GM21786 (cell line): ENCODE measurements around the gene XIRP1.

Experiments used
- ATAC-seq: cut with Tn5 transposase; IDR thresholded peaks from one replicate; pipeline ENCODE4 v1.9.1; 2021; ENCODE audit not compliant: unreplicated experiment

The XIRP1 gene

GRCh38 chr3:39168156-39168780 is 24.1 kb downstream of the XIRP1 start:
- ATAC-seq, result no peak

DNA sequence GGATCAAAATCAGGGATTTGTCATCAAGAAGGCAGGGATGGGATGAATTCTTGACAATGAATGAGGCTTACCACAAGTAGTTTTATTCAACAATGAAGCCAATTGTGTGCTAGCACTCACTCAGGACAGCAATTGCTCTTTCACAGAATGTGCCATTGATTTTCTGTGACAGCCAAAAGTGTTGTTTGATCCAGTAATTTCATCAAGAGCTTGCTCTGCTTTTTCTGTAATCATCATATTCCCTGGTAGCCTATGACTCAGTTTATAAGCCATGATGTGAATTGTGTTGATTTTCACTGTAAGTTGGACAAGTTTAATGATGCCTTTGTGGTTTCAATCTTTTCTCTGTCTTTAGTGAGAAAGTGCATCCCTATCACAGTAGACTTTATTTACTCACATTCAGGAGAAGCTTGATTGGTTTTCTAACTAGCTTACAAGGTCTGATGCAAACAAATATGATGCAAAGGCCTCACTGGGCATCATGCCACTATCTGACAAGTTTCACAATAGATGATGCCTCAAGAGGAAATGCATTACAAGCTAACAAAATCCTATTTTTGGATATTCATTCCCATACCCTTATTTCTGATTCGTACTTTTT is 25.4 kb downstream of the XIRP1 start:
- ATAC-seq, result no peak

DNA sequence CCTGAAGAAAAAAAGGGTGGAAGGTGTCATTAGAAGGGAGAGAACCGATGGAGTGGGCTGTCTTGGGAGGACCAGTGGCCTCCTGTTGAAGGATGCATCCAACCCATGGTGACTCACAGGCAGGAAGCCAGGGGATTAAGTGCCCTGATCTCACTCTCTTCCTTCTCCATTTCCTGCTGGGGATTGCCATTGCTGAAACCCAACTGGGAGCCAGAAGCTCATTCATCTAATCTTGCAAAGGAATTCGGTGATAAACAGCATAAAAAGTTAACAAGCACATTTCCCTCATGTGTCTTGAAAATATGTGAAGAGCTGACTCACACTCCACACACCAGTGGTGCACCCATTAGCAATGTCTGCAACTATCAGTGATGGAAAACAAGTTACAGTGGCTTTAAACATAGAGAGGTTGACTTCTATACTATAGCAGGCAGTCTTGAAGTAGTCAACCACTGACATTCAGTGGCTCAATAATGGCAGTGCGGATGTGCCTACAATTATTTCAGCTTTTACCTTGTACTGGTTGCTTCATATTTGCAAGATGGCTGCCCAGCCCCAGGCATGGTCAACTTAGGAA is 26.2 kb downstream of the XIRP1 start:
- no peak for ATAC-seq

DNA sequence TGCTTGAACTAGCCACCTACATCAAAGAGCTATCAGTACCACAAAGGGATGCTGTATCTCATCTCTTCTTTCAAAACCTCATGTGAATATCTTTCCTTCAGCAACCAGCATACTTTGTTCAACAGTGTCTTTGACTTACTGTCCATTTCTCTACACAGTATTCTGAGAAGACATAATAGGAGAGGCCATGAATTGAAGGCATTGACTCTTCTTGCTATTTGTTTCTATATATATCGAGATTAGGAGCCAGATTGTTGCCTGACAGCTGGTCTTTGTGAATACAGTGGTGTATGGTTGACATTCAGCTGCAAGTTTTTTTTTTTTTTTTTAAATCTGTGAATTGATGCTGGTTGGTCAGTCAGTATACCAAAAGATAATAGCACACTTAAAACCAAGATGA is 26.9 kb downstream of the XIRP1 start:
- ATAC-seq, result no peak

- ATAC-seq, result no peak
Measured at GRCh38 chr3:39164414-39164813, 28.0 kb downstream of the XIRP1 start.

- ATAC-seq, result no peak
Measured at GRCh38 chr3:39158148-39158715, 34.2 kb downstream of the XIRP1 start.

DNA sequence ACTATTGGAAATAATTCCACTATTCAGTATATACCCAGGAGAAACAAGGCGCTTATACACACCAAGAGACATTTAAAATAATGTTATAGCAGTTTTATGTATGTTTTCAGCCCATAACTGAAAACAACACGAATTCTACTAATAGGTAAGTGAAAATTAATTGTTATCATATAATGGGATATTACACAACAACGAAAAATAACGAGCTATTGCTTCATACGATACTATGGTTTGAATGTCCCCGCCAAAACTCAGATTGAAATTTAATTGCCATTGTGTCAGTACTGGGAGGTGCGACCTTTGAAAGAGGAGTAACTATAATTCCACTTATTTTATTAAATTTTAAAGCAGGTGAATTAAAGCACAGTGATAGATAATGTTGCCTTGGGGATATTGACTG is 35.0 kb downstream of the XIRP1 start:
- ATAC-seq, result no peak

GRCh38 chr3:39156421-39156820 is 36.0 kb downstream of the XIRP1 start:
- ATAC-seq, result no peak

DNA sequence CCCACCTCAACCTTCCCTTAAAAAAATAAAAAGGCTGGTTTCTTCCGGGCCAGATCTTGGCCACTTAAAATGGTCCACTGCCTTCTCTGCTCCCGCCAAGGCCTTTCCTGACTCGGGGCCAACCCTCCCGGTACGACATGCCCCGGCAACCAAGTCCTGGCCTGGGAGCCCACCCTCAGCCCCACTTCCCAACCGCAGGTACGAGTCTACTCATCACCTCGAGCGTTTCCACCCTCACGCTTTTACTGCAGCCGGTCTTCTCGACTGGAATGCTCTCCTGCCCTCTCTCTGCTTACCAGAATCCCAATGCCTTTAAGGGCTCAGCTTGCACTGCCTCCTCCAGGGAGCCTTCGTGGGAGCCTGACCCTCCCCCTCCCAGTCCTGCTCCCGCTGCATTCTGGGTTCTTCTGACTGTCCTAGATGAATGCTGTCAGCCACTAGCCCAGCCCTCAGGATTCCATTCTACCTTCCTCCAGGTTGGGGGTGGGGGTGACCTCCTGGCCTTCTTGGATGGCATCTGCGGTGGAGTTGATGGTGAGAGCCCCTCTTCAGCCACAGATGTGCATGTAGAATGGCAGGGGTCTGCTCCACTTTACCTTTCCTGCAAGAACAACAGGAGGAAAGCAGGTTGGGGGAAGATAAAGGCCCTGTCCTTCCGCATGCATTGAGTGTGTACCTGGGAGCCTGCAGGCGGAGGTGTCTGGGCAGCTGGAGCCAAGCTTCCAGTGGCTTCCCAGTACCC is 37.9 kb downstream of the XIRP1 start:
- no peak for ATAC-seq

GRCh38 chr3:39153977-39154279 is 38.5 kb downstream of the XIRP1 start:
- no peak for ATAC-seq

DNA sequence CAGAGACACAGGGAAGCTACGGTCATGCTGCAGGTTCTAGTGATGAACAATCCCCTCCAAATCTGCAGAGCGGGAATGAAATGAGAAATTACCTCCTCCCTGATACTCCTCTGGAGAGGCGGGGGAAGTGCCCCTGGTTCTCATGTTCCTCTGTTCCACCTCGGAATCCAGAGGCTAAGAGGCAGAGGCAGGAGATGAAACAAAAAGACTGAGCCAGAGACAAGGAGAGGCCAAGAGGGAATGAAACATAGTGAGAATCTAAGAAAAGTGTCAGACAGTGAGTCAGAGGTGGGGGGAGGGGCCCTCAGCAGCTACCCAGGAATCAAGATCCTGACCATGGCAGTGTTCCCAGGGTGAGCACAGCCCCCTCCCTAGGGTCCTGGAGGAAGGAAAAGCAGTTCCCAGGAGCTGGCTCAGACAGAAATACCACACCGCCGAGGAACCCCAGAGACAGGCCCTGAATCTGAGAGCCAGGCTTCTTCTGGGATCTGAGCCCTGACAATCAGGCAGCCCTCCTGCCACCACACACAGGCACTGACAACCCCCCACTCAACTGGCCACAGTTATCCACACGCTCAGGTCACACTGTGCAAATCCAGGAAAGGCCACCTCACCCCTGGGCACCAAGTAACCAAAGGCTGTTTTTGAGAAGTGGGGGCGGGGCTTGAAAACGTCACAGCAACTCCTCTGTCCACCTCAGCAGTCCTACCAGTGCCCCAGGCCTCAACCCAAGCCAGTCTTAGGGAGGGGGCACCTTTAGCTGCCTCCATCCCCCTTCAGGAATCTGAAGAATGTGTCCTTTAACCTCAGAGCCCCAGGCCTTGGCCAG is 41.4 kb downstream of the XIRP1 start:
- ATAC-seq, result no peak

DNA sequence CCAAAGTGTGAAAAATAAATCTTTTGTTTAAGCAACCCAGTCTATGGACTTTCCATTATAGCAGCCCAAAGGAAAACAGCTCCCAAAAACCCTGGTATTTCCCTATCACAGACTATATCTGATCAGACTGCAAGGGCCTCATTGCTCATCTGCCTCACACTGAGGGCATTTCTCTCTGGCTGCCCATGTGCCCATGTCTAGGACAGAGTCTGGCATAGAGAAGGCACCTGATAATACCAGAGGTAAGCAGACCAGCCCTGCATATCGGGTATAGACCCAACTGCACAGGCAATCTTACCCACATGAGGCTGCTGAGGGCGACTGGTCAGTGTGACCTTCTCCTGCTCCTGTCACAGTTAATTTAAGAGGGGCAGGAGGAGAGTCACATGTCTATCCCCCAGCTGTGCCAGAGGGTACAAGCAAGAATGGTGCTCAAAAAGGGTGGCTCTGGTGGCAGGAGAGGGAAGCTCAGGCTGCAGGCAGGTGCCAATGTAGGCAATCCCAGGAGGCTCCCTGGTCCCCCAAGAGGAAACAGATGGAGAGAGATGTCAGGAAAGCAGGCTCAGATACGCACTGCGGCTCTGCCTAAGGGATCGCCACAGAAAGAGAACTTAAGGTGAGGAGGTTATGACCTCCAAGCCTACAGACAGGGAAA is 42.1 kb downstream of the XIRP1 start:
- ATAC-seq, result no peak

- no peak for ATAC-seq
Measured at GRCh38 chr3:39149498-39150147, 42.8 kb downstream of the XIRP1 start.

- ATAC-seq, result no peak
Measured at GRCh38 chr3:39149059-39149455, 43.3 kb downstream of the XIRP1 start.

GRCh38 chr3:39148435-39149058 is 43.8 kb downstream of the XIRP1 start:
- ATAC-seq, result no peak

DNA sequence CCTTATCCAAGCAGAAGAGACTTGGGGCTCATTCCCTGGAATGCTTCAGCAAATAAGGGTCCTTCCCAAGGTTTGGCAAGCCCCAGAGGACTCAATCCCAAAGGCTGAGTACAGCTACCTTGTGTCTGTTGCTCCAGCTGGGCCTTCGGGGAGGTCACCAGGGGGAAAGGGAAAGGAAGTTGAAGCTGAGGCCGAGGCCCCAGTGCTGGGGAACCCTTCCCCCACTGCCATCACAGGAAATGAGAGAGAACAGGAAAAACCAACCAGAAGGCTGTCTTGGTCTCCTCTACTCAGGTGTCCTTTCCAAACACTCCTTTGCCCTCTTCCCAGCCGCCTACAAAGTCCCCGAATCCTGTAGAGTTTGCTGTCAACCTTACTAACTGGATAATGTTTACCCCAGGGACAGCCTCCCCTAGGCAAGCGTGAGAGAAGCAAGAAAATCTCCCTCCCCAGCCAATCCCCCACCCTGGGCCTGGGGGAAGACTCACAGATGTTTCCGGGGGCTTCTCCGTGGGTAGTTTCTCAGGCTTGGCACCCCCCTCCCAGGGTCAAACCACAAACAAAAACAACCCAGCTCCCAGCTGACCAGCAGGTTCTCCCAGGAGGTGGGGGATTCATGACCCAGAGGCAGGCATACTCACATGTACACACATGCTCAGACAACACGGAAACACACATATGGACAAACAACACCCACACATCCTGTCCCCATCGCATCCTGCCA is 44.5 kb downstream of the XIRP1 start:
- peak; percentile 33 for ATAC-seq

DNA sequence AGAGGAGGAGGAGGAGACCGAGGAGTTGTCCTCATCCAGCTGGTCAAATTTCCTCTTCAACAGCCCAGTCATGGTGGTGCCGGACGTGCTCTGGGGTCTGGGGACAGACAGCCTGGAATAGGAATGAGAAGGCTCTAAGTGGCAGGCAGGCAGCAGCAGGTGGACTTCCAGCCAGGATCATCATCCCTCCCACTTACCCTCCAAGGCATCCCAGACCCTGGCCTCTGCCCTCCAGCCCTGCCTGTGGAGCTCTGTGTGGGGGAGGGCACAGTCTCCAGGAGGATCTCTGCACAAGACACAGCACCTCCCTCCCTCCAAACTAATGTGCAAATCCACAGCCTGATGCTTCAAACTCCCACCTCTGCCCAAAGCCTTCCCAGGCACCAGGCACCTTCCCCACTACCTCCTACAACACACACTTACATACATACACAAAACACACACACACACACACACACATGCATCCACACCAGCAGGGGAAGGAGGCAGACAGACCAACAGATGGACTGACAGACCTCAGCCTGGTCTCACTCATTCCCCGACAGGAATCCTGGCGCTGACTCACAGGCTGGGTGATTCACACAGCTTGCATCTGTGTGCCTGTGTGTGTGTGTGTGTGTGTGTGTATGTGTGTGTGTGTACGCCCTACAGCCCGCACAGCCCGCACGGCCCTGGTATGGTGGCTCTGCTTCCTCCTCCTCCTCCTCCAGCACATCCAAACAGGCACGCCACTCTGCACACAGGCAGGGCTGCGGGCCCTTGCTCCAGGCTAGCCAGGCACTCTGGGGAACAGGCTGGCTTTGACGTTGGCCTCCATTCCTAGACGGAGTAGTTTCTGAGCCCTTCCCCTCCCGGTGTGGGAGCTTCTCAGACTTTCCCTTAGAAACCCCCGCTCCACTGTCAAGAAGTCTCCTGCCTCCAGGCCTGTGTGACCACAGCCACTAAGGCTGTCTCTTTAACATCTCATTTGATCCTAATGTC is 45.5 kb downstream of the XIRP1 start:
- no peak for ATAC-seq

- ATAC-seq, result no peak
Measured at GRCh38 chr3:39146083-39146501, 46.3 kb downstream of the XIRP1 start.
